Endothelial cell of umbilical vein (primary cell): ENCODE data around the gene LRRC4B. TPM values are rescaled to one million over a fixed set of nuclear protein-coding genes. Genes with fewer than 3 reads are reported as not detected.

Experiments
- BruUV-seq: library from RNA; stranded (reverse); fragments of 400-500 nt; replicated peaks from 2 replicates; lab custom pipeline; 2021; lab: Mats Ljungman, UMichigan
- CTCF ChIA-PET: fragments of 300-600, 350-600 bp; sonication (Branson Sonifier 250); formaldehyde crosslinking; loops from one replicate; lab custom pipeline; 2021; ENCODE audit warnings: antibody characterized with exemption, inconsistent platforms; lab: Charles Lee
- POLR2A ChIA-PET: fragments of 300-600, 350-600 bp; sonication (Branson Sonifier 250); formaldehyde crosslinking; loops from one replicate; lab custom pipeline; 2021; ENCODE audit warnings: antibody characterized with exemption, inconsistent platforms; lab: Charles Lee
- DNase-seq: peaks from one replicate; pipeline ENCODE4 v3.0.0-alpha.2; 2011; ENCODE audit warnings: low read depth, low spot score
- FAIRE-seq: peaks from 2 replicates; lab custom pipeline; 2011; peaks lifted over from hg19 to GRCh38; lab: Jason Lieb, UNC
- H2AFZ ChIP-seq: 2 replicates; pipeline ENCODE4 v1.6.0; 2012; ENCODE audit warnings: low read depth, low read length, control low read depth, inconsistent platforms
- H3K27ac ChIP-seq: 2 replicates; pipeline ENCODE4 v1.5.1; 2011; ENCODE audit warnings: low read depth, mild to moderate bottlenecking, control low read depth, low read length, moderate library complexity; ENCODE audit not compliant: insufficient read depth
- H3K27me3 ChIP-seq, 2 experiments: 2 replicates each; pipeline versions ENCODE4 v1.6.0 to v1.6.1; 2011; ENCODE audit warnings: low read length in 2 of 2, mixed read lengths in 1 of 2; ENCODE audit not compliant: control insufficient read depth in 2 of 2, insufficient read depth in 2 of 2
- H3K36me3 ChIP-seq, 2 experiments: 2 replicates in 1 of 2; 3 replicates in 1 of 2; pipeline ENCODE4 v1.5.1; 2011; ENCODE audit warnings: low read length in 2 of 2, mild to moderate bottlenecking in 1 of 2, moderate library complexity in 1 of 2; ENCODE audit not compliant: control insufficient read depth in 2 of 2, insufficient read depth in 2 of 2; ENCODE audit errors: extremely low read depth in 1 of 2
- H3K4me1 ChIP-seq: 3 replicates; pipeline ENCODE4 v1.5.1; 2011; ENCODE audit warnings: mild to moderate bottlenecking, low read length; ENCODE audit not compliant: control insufficient read depth, insufficient read depth; ENCODE audit errors: extremely low read depth
- H3K4me2 ChIP-seq: 2 replicates; pipeline ENCODE4 v1.6.1; 2011; ENCODE audit warnings: low read length, control low read depth, mixed read lengths; ENCODE audit not compliant: insufficient read depth
- H3K4me3 ChIP-seq, 3 experiments: fragments of 200-600 bp in 1 of 3; sonication (generic), shearing (Covaris generic) in 1 of 3; replicated peaks in 1 of 3; 2 replicates each; pipeline ENCODE4 v1.5.1; 2011 to 2016; ENCODE audit warnings: control low read depth in 3 of 3, low read length in 3 of 3, mild to moderate bottlenecking in 2 of 3, inconsistent platforms in 1 of 3, low read depth in 1 of 3, moderate library complexity in 1 of 3; ENCODE audit not compliant: insufficient read depth in 1 of 3
- H3K79me2 ChIP-seq: 2 replicates; pipeline ENCODE4 v1.6.0; 2012; ENCODE audit warnings: low read length, inconsistent platforms; ENCODE audit not compliant: control insufficient read depth, insufficient read depth
- H3K9ac ChIP-seq: replicated peaks from 2 replicates; pipeline ENCODE3; 2011; ENCODE audit warnings: low read length, control low read depth; ENCODE audit not compliant: insufficient read depth; ENCODE audit errors: extremely low read depth
- H3K9me1 ChIP-seq: replicated peaks from 3 replicates; pipeline ENCODE4 v1.6.0; 2011; ENCODE audit warnings: mild to moderate bottlenecking, low read length; ENCODE audit not compliant: control insufficient read depth, insufficient read depth; ENCODE audit errors: extremely low read depth
- H3K9me3 ChIP-seq: replicated peaks from 2 replicates; pipeline ENCODE4 v1.5.1; 2012; ENCODE audit warnings: low read length, inconsistent platforms; ENCODE audit not compliant: control insufficient read depth, insufficient read depth
- H4K20me1 ChIP-seq: replicated peaks from 2 replicates; pipeline ENCODE3; 2011; ENCODE audit warnings: mild to moderate bottlenecking, low read length; ENCODE audit not compliant: control insufficient read depth, insufficient read depth; ENCODE audit errors: extremely low read depth
- EZH2 ChIP-seq: IDR thresholded peaks from 2 replicates; pipeline ENCODE4 v1.6.1; 2012; ENCODE audit warnings: borderline replicate concordance, low read depth, mild to moderate bottlenecking, moderate library complexity, low read length, inconsistent platforms; ENCODE audit not compliant: severe bottlenecking
- FOS ChIP-seq: IDR thresholded peaks from 2 replicates; pipeline ENCODE4 v1.6.1; 2011; ENCODE audit warnings: mild to moderate bottlenecking, low read length, moderate library complexity, borderline replicate concordance; ENCODE audit not compliant: insufficient read depth
- GATA2 ChIP-seq: IDR thresholded peaks from 2 replicates; pipeline ENCODE4 v1.7.0; 2011; ENCODE audit warnings: low read depth, mild to moderate bottlenecking, moderate library complexity, mixed read lengths, low read length; ENCODE audit not compliant: insufficient read length, insufficient read depth
- JUN ChIP-seq: IDR thresholded peaks from 2 replicates; pipeline ENCODE4 v1.6.1; 2011; ENCODE audit warnings: borderline replicate concordance, low read depth; ENCODE audit not compliant: insufficient read length, insufficient read depth
- MYC ChIP-seq: IDR thresholded peaks from one replicate; pipeline ENCODE4 v1.6.1; 2011; ENCODE audit warnings: mild to moderate bottlenecking, low read depth, low read length
- POLR2A ChIP-seq: IDR thresholded peaks from 2 replicates; pipeline ENCODE4 v1.6.1; 2012; ENCODE audit warnings: low read depth, mild to moderate bottlenecking, control low read depth, low read length
- POLR2AphosphoS5 ChIP-seq: IDR thresholded peaks from 2 replicates; pipeline ENCODE4 v1.6.1; 2012; ENCODE audit warnings: low read depth, mild to moderate bottlenecking, control low read depth, low read length, moderate library complexity; ENCODE audit not compliant: insufficient read depth
- dilution Hi-C: fragments of 300-500 bp; cut with MboI; formaldehyde crosslinking; loops from one replicate; pipeline ENCODE4 v1.15.0; 2019; ENCODE audit warnings: low sequenced_read_pairs; ENCODE audit not compliant: extremely low pct_ligation_motif_present
- intact Hi-C: fragments of 100-400 bp; cut with micrococcal nuclease; formaldehyde crosslinking; loops from one replicate; pipeline ENCODE4 v1.10.0; 2022
- polyA plus RNA-seq, 4 experiments: library from polyadenylated mRNA; depleted of rRNA in 3 of 4; stranded (reverse) in 3 of 4; unstranded in 1 of 4; fragments of >200 nt; gene quantifications; 2 replicates each; pipeline versions ENCODE4 v1.2.1 to v1.2.3, GENCODE V29; 2011 to 2012; ENCODE audit warnings: missing spikeins in 1 of 4
- total RNA-seq: library from RNA; stranded (reverse); gene quantifications from 2 replicates; pipeline ENCODE4 v1.2.3, GENCODE V29; 2021
- TF ChIP-seq, protein P1 (sequence below), 2 donors: IDR thresholded peaks; 1 replicate in 1 of 2; 2 replicates in 1 of 2; pipeline ENCODE4 v1.5.1; 2011; ENCODE audit warnings: low read length in 2 of 2, mild to moderate bottlenecking in 2 of 2, moderate library complexity in 2 of 2, control low read depth in 1 of 2, inconsistent platforms in 1 of 2, low read depth in 1 of 2; ENCODE audit not compliant: insufficient read depth in 1 of 2; ENCODE audit errors: extremely low read depth in 1 of 2
- TF ChIP-seq, protein P2 (sequence below): IDR thresholded peaks from 2 replicates; pipeline ENCODE4 v1.6.1; 2011; ENCODE audit not compliant: insufficient read depth, insufficient read length

Gene LRRC4B
- total and polyA plus RNA-seq, 2 donors (not counting 3 experiments of a cell fraction or from before 2014, with no cell fraction given) = 0.08 TPM; not detected in 1

DNA sequence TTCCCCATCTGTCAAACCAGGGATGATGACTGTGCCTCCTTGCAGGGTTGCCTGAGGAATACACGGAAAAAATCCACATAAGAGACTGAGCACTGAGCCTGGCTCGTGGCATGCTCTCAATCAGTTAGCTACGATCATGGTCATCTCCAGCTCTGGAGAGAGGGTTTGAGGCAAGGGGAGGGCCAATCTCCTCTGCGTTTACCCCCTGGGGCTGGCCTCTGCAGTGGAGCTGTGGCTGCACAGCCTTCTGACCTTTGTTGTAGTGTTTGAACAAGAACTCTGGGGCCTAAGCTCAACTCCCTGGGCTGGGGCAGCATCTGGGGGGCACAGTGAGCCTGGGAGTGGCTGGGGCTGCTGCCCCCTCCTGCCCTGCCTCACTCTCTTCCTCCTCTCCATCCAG, 5.9 kb downstream of the LRRC4B start:
- H3K36me3 ChIP-seq = no peaks in the 10 kb centered on the region
- no peaks in the 10 kb centered on the region for H3K9me3 ChIP-seq
- no peak for TF ChIP-seq EZH2
- DNase-seq (no peak), FAIRE-seq (no peak)
- H3K4me3 ChIP-seq = no peak overlapping the region
- H3K9me1 ChIP-seq = no peaks in the 10 kb centered on the region
- POLR2A ChIA-PET = no interaction called here
- H3K9ac ChIP-seq = no peak overlapping the region
- dilution Hi-C loops = no loop called here
- peaks cover 14 to 25% of the 10 kb centered on the region in 2 experiments for H3K27me3 ChIP-seq
- no peak overlapping the region for H3K4me2 ChIP-seq
- H2AFZ ChIP-seq = no peak overlapping the region
- H3K4me1 ChIP-seq = no peaks in the 10 kb centered on the region
- CTCF ChIA-PET = no interaction called here
- intact Hi-C loops = loop anchor here (1.0 kb wide), 1 partner anchor 25 kb away; no protein-coding TSS in a partner anchor
- H3K27ac ChIP-seq = no peak overlapping the region
- H3K79me2 ChIP-seq = no peaks in the 10 kb centered on the region
- no TSS peak for BruUV-seq
- no peaks in the 10 kb centered on the region for H4K20me1 ChIP-seq

DNA sequence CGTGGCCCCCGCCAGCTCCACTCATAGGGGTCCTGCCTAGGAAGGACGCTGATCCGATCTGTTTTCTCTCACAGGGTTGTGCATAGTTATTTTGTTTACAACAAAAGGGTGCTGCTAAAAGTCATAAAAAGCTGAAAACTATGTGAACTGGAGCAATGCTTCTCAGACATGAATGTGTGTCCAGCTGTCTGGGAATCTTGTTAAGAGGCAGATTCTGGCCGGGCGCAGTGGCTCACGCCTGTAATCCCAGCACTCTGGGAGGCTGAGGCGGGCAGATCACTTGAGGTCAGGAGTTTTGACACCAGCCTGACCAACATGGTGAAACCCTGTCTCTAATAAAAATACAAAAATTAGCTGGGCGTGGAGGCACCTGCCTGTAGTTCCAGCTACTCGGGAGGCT, 8.6 kb downstream of the LRRC4B start:
- H3K27ac ChIP-seq = no peak overlapping the region
- peaks cover 3% of the 10 kb centered on the region for H3K4me1 ChIP-seq
- no peak overlapping the region for H3K4me3 ChIP-seq
- dilution Hi-C loops (no loop called here), intact Hi-C loops (no loop called here)
- TF ChIP-seq MYC (no peak), POLR2A (no peak), POLR2AphosphoS5 (no peak), JUN (no peak), EZH2 (no peak), FOS (no peak), GATA2 (no peak)
- TF ChIP-seq, protein P1, sequence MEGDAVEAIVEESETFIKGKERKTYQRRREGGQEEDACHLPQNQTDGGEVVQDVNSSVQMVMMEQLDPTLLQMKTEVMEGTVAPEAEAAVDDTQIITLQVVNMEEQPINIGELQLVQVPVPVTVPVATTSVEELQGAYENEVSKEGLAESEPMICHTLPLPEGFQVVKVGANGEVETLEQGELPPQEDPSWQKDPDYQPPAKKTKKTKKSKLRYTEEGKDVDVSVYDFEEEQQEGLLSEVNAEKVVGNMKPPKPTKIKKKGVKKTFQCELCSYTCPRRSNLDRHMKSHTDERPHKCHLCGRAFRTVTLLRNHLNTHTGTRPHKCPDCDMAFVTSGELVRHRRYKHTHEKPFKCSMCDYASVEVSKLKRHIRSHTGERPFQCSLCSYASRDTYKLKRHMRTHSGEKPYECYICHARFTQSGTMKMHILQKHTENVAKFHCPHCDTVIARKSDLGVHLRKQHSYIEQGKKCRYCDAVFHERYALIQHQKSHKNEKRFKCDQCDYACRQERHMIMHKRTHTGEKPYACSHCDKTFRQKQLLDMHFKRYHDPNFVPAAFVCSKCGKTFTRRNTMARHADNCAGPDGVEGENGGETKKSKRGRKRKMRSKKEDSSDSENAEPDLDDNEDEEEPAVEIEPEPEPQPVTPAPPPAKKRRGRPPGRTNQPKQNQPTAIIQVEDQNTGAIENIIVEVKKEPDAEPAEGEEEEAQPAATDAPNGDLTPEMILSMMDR (IDR thresholded peaks at IDR 0.05; ENCODE audit: extremely low read depth in 1 of 2, insufficient read depth in 1 of 2, low read depth in 1 of 2, low read length in 2 of 2) = no peak
- TF ChIP-seq, protein P2, sequence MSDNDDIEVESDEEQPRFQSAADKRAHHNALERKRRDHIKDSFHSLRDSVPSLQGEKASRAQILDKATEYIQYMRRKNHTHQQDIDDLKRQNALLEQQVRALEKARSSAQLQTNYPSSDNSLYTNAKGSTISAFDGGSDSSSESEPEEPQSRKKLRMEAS = no peak
- ChIA-PET POLR2A (no interaction called here), CTCF (interaction anchor here (1.1 to 7.3 kb wide), 3 partner anchors 19 to 203 kb away, joined by 4 to 136 read pairs (median 5); no protein-coding TSS in a partner anchor)
- H2AFZ ChIP-seq = no peak overlapping the region
- FAIRE-seq (no peak), DNase-seq (no peak)
- H3K4me2 ChIP-seq = no peak overlapping the region
- no TSS peak for BruUV-seq
- H3K79me2 ChIP-seq = no peaks in the 10 kb centered on the region
- H3K9me3 ChIP-seq = no peaks in the 10 kb centered on the region
- H4K20me1 ChIP-seq = no peaks in the 10 kb centered on the region
- no peaks in the 10 kb centered on the region for H3K36me3 ChIP-seq
- peaks cover 4 to 11% of the 10 kb centered on the region in 2 experiments for H3K27me3 ChIP-seq
- H3K9me1 ChIP-seq = no peaks in the 10 kb centered on the region
- no peak overlapping the region for H3K9ac ChIP-seq
